HG02970 (cell line): ENCODE results near the gene CDK5RAP1.

ENCODE experiments used
- ATAC-seq: cut with Tn5 transposase; IDR thresholded peaks from one replicate; pipeline ENCODE4 v1.9.1; 2021; ENCODE audit warnings: mild to moderate bottlenecking, moderate library complexity, moderate number of reproducible peaks; ENCODE audit not compliant: unreplicated experiment, low FRiP score

Gene CDK5RAP1

DNA sequence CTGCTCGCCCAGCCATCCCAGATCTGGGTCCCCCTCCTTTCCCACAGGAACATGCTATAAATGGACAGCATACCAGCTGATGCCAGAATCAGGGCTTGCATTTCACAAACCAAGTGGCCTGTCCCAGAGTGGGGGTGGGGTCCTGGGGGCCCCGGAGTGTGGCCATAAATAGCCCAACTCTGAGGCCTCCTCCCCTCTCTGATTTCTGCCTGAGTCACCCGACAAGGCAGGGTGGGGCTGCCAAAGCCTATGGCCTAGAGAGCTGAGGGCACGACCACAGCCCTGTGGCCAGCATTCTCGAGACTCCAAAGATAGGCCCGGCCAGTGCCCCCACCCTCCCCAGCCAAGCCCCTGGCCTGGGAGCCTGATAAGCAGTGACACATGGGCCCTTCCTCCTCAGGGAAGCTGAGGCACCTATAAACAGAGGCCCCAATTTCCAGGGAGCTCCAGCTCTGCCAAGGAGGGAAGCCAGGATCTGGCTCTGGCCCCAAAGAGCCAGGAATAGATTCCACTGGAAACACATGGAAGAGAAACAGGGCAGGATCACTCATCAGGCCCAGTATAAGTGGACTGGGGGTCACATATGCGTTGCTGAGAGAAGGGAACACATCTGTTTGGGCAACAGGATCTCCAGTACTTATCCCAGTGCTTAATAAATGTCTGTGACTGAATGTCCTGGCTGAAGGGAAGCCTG is 22.0 kb upstream of the CDK5RAP1 start:
- ATAC-seq: no peak

DNA sequence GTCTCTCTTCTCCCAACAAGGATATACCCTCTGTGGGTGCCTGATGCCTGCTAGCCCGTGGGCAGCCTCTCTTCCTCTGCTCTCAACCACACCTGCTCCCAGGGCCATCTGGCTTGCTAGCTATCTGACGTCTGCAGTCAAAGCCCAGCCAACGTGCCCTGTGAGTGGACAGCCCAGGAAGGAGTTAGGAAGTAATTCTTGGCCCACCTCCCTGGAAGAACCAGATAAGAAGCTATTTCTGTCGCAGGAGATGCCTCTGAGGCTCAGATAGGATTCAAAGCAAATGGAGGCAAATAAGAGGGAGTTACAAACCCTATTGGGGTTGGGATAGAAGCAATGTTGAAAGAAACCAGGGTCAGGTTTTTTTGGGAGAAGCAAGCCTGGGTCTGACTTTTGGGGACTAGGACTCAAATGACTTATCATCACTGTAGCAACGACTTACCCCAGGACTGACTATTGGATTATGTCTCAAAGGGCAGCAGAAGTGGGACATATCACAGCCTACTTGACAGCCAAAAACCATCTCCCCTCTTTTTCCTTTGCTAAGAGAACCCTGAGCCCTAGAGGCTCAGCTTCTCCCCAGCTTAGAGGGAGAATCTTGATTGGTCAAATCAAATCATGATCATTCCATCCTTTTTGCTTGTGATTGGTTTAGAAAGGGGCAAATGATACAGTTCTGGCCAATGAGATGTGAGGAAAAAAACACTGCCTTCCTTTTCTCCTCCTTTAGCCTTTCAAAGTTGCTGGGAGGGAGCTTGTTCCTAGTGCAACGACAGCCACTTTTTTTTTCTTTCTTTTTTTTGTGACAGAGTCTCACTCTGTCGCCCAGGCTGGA is 18.0 kb upstream of the CDK5RAP1 start:
- no peak for ATAC-seq

DNA sequence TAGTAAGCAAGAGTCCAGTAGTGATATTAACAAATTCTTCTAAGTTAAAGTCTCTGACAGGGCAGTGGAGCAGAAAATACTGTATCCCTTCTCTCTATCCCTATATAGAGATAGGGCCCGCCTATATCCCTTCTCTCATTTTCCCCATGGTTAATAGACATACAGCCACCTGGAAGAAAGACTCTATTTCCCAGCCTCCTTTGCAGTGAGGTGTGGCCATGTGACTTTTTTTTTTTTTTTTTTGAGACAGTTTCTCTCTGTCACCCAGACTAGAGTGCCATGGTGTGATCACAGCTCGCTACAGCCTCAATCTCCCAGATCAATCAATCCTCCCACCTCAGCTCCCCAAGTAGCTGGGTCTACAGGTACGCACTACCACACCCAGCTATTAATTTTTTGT is 16.7 kb upstream of the CDK5RAP1 start:
- ATAC-seq: no peak

DNA sequence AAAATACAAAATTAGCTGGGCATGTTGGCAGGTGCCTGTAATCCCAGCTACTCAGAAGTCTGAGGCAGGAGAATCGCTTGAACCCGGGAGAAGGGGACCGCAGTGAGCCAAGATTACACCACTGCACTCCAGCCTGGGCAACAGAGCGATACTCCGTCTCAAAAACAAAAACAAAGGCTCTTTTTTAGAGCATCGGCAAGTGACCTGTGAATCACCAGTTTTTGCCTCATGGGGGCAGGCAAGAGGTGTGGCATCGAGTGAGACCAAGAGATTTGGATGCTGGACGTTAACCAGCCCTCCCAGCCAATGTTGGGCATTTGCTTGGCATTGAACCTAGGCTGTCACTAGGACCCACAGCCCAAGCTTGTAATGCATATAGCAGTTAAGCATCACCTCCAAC is 14.6 kb upstream of the CDK5RAP1 start:
- no peak for ATAC-seq

DNA sequence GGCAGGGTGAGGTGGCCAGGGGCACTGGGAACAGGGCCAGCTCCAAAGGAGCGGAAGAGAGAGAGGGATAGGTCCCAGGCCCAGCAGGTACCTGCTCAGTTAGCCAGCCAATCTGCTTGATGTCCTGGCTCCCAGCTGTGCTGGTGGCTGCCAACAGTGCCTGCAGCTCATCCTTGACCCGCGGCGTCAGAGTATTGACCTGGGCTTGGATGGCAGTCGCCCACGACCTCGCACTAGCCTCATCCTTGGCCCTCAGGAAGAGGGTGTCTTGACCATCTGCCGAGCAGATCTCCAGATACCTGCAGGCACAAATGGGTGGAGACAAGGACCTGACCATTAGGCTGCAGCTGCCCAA is 11.1 kb upstream of the CDK5RAP1 start:
- no peak for ATAC-seq

DNA sequence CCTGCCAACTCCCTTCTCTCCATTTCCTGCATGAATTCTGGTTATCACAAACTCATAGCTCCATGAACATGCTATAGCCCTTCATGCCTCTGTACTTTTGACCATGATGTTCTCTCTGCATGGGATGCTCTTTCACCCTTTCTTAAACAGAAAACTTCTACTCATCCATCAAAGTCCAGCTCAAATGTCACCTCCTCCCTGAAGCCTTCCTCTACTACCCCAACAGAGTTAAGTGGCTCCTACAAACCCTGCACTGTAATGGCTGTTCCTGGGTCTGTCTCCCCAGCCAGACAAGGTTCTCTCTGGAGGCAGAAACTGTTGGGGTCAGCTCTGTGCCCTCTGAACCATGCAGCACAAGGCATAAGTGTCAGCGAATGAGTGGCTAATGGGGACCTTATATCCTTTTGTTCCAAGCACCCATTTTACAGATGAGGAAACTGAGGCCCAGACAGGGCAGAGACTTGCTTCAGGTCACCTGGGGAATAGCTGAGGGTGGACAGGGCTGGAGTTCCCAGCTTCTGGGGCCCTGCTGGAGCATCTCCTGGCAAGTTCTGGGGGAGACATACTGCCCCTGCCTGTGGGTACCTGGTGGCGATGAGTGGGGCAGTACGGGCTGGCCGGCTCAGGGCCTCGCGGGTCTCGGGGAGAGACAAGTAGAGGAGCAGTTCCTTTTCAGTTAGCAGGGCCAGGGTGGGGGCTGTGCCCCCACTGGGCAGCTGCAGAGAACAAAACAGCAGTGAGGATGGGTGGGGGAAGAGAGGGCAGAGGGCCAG is 10.6 kb upstream of the CDK5RAP1 start:
- ATAC-seq: no peak

DNA sequence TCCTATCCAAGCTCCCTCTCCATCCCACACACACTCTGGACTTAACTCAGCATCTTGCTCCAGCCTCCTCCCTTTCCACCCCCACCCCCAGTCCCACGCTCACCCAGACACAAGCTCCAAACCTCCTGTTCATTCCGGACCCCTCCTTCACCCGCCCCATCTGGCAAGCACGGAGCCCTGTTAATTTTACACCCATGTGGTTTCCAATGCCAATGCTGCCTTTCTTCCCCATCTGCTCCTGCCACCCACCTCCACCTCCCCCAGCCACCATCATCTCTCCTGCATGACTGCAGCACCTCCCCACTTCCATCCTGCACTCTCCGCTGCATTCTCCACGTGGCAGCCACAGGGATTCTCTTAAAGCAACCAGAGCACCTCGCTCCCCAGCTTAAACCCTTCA is 9.9 kb upstream of the CDK5RAP1 start:
- no peak for ATAC-seq

DNA sequence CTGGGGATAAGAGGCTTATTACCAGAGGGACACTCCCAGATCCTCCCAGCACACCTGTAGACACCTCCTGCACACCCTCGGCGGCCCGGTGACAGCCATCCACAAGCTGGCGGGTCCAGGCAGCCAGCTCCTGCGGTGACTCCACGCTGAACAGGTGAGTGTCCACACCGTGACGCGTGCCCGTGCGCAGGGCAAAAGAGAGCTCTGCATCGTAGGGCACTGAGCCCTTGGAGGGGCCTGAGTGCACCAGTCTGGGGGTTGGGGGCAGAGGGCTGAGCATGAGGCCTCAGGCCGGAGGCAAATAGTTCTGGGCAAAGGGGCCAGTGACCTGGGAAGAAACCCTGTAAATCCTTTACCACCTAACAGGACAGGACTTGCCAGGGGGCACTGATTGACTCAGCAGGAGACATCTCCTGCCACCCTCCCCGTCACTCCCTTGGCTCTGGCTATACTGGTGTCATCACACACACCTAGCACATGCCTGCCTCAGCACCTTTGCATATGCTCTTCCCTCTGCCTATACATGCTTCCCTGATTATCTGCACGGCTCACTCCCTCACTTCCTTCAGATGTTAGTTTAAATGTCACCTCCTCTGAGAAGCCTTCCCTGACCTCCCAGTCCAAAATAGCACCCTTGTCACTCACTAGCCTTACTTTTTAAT is 8.9 kb upstream of the CDK5RAP1 start:
- no peak for ATAC-seq

DNA sequence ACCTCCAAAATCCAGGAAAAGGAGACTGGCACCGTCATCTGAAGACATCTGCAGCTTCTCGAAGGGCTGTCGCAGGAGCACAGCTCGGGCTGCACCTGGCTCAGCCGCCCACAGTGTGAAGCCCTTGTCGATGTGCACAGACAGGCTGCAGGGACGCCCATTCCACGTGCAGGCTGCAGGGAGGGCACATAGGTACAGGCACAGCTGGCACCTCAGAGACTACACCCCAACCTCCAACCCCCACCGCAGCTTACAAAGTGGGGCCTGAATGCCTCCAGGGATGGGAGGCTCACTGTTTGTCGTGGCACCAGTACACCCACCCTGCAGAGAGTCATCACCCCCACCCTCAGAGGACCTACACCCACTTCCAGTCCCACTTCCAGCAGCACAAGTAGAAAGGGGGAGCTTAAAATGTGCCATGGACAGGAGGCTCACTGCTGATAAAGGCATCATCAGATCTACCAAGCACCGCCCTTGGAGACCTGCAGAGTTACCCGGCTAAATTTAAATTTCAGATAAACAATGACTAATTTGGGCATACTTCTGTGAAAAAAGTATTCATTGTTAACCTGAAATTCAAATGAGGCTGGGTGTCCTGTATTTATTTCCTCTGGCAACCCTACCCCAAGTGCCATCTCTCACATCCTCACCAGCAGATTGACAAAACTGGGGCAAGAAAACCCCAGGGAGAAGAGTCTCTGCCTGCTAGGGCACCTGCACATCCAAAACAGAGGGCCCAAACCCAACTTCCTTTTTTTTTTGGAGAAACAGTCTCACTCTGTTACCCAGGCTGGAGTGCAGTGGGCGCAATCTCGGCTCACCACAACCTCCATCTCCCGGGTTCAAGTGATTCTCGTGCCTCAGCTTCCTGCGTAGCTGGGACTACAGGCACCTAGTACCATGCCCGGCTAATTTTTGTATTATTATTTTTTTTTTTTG is 7.7 kb upstream of the CDK5RAP1 start:
- ATAC-seq: no peak

DNA sequence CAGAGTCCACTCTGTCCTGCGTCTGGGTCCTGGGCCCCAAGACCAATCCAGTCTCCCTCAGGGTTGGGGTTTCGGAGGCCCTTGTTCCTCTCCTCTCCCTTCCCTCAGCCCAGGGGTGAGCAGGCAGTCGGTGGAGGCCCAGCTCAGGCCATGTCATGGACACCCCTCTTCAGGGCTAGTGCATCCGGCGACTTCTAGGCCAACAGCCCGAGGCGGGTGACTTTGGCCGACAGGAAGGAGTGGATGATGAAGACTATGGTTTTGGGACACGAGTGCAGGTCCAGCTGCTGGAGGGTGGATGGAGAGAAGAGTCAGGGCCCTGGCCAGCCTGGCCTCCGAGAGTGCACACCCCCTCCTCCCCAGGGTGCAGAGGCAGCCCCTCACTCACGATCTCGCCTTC is 7.0 kb upstream of the CDK5RAP1 start:
- ATAC-seq: no peak

DNA sequence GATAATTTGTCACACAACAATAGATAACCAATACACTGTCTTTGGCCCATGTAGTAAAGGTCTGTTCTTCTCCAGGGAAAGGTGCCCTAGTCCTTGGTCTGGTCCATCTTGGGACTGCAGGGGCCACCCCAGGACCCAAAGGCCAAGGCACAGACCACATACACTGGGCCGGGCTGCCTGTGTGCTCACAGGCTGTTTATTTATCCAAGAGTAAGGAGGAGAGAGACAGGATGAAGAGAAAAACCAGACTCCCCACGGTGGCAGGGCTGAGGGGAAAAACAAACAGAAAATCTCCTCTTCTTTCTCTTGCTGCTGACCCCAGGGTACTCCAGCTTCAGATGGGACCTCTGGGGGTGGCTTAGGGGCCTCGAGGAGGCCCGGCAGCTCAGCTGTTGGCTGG is 6.5 kb upstream of the CDK5RAP1 start:
- ATAC-seq: no peak

DNA sequence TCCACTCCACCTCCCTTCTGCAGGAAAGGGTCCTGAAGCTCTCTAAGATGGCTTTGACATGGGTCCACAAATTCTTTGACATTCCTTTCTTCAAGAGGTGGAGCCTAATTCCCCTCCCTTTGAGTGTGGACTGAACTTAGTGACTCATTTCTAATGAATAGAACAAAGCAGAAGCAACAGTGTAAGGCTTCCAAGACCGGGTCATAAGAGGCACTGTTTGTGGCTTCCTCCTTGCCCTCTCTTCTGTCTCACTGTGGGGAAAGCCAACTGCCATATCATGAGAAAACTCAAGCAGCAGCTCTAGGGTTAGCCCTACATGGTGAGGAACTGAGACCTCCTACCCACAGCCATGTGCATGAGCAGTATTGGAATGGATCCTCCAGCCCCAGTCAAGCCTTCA is 5.9 kb upstream of the CDK5RAP1 start:
- ATAC-seq: no peak

DNA sequence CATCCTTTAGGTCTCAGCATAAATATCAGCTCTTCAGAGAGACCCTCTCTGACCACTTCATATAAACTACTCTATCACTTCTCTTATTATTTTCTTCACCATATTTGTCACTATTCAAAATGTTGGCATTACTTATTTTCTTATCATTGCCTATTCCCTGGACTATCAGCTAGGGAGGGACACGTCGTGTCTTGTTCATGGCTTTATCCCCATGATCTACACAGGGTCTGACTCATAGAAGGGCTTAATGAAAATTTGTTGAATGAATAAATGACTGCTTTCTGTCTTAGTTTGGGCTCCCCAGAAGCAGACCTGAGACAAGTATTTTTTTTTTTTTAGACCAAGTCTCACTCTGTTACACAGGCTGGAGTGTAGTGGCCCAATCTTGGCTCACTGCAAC is 3.0 kb upstream of the CDK5RAP1 start:
- ATAC-seq: no peak

DNA sequence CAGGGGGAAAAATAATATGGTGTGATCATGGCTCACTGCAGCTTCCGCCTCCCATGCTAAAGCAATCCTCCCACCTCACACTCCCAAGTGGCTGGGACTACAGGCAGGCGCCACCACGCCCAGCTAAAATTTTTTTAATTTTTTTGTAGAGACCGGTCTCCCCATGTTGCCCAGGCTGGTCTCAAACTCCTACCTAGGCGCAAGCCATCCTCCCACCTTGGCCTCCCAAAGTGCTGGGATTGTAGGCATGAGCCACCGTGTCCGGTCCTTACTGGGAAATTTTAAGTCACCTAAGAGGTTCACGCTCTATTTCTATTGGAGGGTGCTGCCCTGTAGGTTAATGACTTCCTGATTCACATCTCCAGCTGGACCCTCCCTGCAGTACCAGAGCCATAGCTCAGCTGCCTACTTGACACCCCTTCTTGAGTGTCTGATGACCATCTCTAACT is 626 bp upstream of the CDK5RAP1 start:
- ATAC-seq: no peak

DNA sequence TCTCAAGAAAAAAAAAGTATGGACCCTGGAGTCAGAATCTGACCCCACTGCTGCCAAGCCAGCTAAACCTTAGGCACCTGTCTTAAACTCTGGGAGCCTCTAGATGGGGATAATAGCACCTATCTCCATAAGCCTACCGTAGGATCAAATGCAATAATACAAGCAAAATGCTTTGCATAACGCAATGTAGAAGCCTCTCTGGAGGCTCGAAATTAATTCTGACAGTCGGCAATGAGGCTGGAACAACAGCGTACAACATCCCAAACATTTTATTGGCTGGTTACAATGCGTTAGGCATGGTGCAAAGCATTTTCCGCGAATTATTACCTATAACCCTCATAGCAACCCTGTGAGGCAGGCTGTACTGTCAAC is 521 bp downstream of the CDK5RAP1 start:
- no peak for ATAC-seq

DNA sequence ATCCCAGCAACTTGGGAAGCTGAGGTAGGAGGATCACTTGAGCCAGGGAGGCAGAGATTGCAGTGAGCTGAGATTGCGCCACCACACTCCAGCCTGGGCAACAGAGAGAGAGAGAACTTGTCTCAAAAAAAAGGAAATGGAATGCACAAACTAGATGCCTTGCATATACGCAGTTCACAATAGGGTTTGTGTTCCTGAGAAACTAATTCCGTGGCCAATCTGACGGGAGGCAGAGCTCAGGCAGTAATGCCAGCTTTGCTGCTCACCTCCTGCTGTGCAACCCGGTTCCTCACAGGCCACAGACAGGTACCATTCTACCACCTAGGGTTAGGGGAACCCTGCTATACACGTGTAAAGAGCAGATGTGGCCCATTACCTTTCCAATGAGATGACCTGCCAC is 1.4 kb downstream of the CDK5RAP1 start:
- no peak for ATAC-seq

DNA sequence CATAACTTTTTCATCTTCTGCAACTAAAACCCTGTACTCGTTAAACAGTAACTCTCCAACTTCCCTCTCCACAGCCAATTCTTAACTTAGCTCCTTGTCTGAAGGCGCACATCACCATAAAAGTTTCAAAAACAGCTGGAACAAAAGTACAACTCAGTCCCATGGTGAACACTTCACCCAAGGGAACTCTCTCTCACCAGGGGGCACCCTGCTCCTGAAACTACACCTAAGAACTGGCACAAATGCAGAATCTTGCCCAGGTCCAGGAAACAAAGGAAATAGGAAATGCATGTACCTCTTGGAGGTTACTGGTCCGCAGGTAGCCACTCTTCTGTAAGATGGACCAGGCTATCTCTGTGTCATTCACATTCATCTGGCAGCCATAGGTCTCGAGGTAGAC is 6.6 kb downstream of the CDK5RAP1 start:
- no peak for ATAC-seq

DNA sequence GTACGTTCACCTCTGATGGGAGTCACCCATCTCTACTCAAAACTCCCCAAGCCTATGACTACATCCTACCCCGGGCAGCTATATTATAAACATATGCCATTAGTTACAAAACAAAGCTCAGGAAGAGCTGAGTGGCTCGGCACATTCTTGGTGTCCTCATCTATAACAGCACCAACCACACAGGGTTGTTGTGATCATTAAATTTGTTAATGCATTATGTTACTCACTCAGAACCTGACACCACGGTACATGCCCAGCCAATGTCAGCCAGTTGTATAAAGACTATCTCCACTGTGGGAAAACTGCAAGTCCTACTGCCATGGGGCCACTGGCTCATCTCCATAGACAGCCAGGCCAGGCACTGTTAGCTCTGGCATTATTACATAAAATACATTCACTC is 7.7 kb downstream of the CDK5RAP1 start:
- no peak for ATAC-seq

DNA sequence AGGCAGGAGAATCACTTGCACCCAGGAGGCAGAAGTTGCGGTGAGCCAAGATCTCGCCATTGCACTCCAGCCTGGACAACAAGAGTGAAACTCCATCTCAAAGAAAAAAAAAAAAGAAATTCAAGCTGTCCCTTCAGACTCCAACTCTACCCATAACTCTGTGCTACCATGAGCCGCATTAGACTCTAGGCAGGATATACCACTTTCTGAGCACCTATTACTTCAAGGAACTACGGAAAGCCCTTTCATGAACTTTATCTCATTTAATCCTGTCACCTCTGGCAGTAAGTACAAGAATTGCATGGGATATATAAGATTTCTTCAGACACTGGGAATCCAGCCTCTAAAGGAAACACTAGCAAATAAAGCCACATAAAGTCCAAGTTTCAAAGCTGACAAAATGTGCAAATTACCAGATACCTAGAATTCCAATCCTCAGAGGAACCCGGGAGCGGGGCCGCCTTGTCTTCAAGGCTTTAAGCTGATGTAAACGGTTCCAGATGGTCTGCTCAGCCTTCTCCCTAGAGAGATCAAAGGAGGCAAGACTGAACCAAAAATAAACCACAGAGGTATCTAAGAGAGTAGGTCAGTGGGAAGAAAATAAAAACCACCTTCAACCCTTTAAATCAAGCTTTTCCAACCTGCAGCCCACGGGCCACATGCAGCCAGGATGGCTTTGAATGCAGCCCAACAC is 9.4 kb downstream of the CDK5RAP1 start:
- ATAC-seq: no peak
